Esophagus mucosa (tissue), 1 donor: ENCODE measurements around the gene FRMPD1. TPM values are rescaled to one million over a fixed set of nuclear protein-coding genes. Genes with fewer than 3 reads are reported as not detected.
"Not testable (repeated sequence)": the region's sequence is repeated elsewhere in the genome, so short reads cannot be mapped to it uniquely, and the experiment has no call there.

Experiments used
- ATAC-seq: fragments of 200-7000 bp; cut with Tn5 transposase; one replicate; pipeline ENCODE4 v1.9.1; 2020
- total RNA-seq: library from RNA; stranded (reverse); gene quantifications from one replicate; pipeline ENCODE4 v1.2.4, GENCODE V29; 2023
- donor health status: DM: yes; HTN: yes; CAD: no.

Gene FRMPD1
- total RNA-seq = 0.04 TPM

GRCh38 chr9:37650873-37651768 is at the start of gene FRMPD1:
Gene FRMPD1, plus strand, starts transcription at chr9:37650954. Its CDS starts 41,688 bp downstream, at chr9:37692642.
- peak; percentile 96 for ATAC-seq

- ATAC-seq = not testable (repeated sequence)
Measured at GRCh38 chr9:37602061-37602460, 48.7 kb upstream of the FRMPD1 start.

GRCh38 chr9:37602817-37603216 is 47.9 kb upstream of the FRMPD1 start:
- peak; percentile 99 for ATAC-seq

DNA sequence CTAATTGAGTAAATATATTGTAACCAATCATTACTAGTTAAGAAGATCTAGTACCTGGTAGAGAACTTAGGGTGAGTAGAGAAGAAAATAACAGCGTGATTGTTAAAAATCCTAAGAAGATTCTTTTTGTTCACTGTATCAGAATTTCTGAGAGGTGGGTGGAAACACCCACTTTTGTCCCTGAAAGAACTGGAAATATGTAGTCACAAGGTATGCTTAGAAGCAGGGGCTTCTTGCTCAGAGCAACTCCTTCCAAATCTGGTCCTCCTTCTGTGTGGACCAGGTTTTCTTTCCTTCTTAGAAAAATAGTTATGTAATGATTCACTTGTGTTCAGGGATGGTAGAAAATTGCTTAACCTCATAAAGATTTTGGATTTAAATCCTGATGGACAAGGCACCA is 46.5 kb upstream of the FRMPD1 start:
- ATAC-seq = no peak

DNA sequence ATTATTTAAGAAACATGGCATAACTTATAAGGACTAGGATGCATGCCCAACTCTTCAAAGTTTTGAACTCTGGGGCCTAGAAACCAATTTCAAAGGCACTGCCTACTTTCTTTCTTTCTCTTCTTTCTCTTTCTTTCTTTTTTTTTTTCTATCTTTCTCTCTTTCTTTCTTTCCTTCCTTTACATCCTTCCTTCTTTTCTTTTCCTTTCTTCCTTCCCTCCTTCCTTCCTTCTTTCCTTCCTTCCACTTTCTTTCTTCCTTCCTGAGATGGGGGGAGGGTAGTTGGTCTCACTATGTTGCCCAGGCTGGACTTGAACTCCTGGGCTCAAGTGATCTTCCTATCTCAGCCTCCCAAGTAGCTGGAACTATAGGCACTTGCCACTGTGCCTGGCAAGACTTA is 42.5 kb upstream of the FRMPD1 start:
- no peak for ATAC-seq

- no peak for ATAC-seq
Measured at GRCh38 chr9:37609735-37610397, 40.9 kb upstream of the FRMPD1 start.

DNA sequence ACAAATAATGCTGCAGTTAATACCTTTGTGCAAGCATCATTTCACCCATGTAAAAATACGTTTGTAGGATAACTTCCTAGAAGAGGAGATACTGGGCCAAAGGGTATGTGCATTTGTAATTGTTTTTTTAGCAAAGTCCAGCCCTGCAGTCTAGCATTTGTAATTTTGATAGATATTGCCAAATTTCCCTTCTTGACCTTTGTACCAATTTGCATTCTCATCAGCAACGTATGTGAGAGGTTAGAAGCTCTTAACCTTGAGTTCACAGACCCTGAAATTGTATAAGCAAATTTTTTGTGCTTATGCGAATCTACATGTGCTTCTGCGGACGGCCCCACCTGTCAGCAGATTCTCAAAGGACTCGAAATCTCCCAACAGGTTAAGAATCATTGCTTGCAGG is 39.7 kb upstream of the FRMPD1 start:
- no peak for ATAC-seq

- no peak for ATAC-seq
Measured at GRCh38 chr9:37611961-37612360, 38.8 kb upstream of the FRMPD1 start.

GRCh38 chr9:37617161-37617560 is 33.6 kb upstream of the FRMPD1 start:
- no peak for ATAC-seq

GRCh38 chr9:37617832-37618231 is 32.9 kb upstream of the FRMPD1 start:
- ATAC-seq = peak; percentile 23

- ATAC-seq = peak; percentile 41
Measured at GRCh38 chr9:37618817-37619216, 31.9 kb upstream of the FRMPD1 start.

DNA sequence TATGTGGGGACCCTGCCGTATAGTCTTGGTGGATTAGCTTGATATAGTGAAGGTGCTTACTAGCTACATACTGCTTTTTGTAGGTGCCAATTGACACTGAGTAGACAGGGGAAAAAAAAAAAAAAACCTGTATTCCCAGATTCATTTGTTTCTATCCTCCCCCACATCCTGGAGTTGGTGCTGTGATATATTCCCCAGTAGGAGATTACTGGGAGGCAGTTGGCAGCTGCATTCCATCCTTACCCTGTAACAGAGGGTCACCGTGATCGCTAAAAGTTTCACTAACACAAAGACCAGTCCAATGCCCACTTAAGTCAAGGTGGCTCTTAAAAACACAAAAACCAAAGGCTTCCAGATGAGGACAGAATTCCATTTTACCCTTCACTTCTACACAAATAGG is 30.9 kb upstream of the FRMPD1 start:
- ATAC-seq = no peak

DNA sequence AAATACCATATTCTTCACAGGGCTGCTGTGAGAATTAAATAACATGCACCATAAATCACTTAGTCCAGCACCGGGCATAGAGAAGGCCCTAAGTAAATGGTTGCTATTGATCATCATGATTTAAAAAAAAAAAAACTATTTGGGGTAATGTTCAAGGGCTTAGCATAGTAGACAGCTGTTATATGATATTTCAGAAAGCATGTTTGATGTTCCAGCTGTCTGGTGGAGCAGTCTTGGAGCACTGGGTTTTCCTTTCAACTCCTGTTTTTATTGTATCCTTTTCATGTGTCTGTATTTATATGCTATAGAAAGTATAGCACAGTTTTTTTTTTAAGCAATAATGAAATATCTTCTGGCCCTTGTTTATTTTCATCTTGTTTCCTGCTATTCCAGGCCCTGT is 30.4 kb upstream of the FRMPD1 start:
- no peak for ATAC-seq

DNA sequence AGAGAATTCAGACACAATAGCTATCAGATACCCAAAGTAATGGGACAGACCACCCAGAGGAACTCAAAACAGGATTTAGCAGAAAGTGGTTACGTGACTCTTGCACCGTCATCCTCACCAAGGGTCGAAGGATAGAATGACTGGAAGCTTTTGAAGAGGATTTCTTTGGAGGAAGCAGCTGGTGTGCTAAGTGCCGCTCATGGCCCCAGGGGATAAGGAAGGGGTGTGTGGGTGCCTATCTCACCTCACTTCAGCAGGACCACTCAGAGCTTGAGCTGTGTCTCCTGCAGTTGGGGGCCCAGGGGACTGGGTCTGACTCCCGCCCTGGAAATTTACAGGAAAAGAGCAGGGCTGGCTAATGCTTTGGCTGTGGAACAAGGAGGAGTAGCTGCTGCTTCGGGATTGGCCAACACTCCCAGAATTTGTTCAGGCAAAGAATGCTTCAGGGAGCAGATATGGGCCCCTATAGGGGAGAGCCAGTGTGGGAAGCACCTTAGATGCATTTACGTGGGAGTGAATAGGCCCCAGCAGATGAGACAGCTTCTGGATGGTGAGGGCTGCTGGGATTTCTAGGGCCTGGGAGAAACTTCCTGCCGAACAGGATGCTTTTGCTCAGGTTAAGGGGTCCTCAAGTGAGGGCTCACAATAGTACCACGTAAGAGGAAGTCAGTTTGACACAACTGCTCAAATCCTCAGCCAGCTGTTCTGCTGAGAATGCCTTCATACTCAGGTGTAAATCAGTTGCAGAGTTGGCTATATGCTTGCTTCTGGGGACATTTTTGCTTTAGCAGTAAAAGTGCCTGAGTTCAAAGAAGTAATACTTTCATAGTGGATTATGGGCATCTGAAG is 29.3 kb upstream of the FRMPD1 start:
- ATAC-seq = no peak

- ATAC-seq = no peak
Measured at GRCh38 chr9:37622462-37622861, 28.3 kb upstream of the FRMPD1 start.

DNA sequence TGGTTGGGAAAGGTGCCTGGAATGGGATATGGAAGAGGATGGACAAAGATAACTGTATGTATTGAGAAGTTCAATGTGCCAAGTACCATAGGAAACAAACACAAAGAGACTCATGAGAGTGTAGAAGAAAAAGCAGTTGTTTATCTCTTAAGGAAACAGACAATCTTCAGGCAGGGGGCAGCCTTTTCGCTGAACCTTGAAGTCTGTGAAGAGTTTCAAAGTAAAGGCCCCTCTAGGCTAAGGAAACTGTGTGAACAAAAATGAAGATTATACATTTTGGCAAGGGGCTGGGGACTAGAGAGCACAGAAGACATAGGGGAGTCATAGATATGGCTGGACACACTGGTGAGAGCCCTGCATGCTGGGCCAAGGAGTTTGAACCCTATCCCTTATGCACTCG is 27.5 kb upstream of the FRMPD1 start:
- ATAC-seq = no peak

GRCh38 chr9:37624073-37624472 is 26.7 kb upstream of the FRMPD1 start:
- ATAC-seq = no peak

- ATAC-seq = no peak
Measured at GRCh38 chr9:37625036-37625757, 25.6 kb upstream of the FRMPD1 start.

DNA sequence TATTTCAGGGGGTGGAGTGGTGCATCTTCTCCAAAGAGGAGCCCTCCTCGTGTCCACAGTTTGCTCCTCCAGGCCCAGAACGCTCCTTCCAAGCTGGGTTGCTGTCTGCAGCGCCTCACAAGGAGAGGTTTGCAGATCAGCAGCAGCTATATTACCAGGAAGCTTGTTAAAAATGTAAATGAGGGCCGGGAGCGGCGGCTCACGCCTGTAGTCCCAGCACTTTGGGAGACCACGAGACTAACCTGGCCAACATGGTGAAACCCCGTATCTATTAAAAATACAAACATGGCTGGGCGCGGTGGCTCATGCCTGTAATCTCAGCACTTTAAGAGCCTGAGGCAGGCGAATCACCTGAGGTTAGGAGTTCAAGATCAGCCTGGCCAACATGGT is 25.0 kb upstream of the FRMPD1 start:
- no peak for ATAC-seq

GRCh38 chr9:37626708-37627292 is 24.0 kb upstream of the FRMPD1 start:
- ATAC-seq = no peak

DNA sequence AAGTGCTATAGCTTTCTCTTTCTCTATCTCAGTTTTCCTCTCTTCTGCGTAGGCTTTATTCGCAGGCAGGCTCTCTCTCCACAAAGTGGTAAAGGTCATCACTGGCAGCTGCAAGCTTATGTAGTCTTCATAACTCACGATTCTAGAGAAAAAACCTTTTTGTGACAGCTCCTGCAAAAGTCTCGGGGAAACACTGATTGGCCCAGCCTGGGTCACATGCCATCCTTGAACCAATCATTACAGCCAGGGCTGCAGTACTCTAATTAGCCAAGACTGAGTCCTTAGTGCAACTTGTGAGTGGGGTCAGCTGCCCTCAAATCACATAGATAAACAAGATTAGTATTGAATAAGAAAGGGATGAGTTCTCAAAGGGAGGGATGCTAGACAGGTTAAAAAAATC is 18.3 kb upstream of the FRMPD1 start:
- no peak for ATAC-seq

DNA sequence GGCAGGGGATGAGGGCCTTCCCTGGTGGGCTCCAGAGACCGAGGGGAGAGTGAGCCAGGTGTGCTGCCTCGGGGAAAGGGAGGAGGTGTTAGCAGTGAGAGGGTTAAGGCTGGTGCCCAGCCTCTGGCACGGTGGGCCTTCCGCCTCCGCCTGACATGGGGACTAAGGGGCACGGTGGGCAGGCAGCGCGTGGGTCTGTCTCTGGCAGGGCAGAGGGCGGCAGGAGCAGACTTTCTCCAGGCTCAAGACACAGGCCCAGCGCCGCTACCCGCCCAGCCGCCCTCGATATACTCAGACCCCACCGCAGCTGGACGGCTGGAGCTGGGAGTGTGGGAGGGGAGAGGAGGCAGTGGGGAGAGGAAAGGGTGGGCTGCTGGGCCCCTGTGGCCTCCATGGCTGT is 14.9 kb upstream of the FRMPD1 start:
- peak; percentile 17 for ATAC-seq
